Measurements from ENCODE around the gene PRKCD.

- TF ChIP-seq POLR2A (IDR thresholded peaks at IDR 0.05) (no peak), CTCF (IDR thresholded peaks at IDR 0.05) (no peak), POLR2AphosphoS5 (IDR thresholded peaks at IDR 0.05) (no peak)
These were observed 52.3 kb downstream of the PRKCD start for GRCh38 chr3:53213276-53213675.
